Raji (cell line): ENCODE data around the gene BUB1B.

Source experiments
- POLR2A ChIP-seq: IDR thresholded peaks from 2 replicates; pipeline ENCODE4 v1.6.1; 2011; ENCODE audit warnings: low read depth, low read length, control low read depth; ENCODE audit not compliant: insufficient read depth

BUB1B gene

GRCh38 chr15:40136470-40137302, 24.2 kb upstream of the BUB1B start:
- no peak for TF ChIP-seq POLR2A

GRCh38 chr15:40137303-40138200, 23.3 kb upstream of the BUB1B start:
- TF ChIP-seq POLR2A, result no peak

DNA sequence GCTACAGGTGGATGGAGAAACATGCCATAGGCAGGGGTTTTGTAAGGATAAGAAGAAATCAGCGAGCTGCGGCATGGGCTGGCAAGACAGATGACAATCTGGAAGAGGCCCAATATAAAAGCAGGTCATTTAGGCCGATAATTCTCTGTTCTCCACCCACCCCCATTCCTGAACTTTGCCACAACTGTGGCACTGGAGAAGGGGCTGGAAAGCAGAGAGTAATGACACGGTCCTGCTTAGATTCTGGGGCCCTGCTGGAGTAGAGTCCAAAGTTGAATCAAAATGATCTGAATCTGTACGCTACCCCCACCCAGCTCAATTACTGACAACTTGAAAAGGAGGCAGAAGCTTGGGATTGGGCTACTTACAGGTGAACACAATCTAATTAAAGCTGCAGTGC, 18.4 kb upstream of the BUB1B start:
- TF ChIP-seq POLR2A, result no peak

- no peak for TF ChIP-seq POLR2A
Measured at GRCh38 chr15:40146037-40146436, 14.8 kb upstream of the BUB1B start.

DNA sequence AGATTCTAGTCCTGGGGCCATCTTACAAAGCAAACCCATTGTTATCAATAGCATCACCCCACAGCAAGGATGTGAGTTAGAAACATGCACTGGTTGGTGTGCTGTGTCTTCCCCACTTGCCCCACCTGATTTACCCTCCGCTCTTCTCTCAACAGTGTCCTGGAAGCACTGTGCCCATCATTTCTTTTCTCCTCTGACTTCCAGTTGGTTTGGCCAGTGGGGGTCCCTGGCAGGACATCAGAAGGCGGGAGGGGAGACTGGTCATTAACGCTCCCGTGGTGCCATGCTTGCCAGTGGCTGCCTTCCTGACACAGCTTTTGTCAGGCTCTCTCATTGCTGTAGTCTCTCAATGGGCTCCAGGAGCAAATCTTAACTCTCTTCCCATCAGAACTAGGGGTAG, 11.5 kb upstream of the BUB1B start:
- TF ChIP-seq POLR2A, result no peak

DNA sequence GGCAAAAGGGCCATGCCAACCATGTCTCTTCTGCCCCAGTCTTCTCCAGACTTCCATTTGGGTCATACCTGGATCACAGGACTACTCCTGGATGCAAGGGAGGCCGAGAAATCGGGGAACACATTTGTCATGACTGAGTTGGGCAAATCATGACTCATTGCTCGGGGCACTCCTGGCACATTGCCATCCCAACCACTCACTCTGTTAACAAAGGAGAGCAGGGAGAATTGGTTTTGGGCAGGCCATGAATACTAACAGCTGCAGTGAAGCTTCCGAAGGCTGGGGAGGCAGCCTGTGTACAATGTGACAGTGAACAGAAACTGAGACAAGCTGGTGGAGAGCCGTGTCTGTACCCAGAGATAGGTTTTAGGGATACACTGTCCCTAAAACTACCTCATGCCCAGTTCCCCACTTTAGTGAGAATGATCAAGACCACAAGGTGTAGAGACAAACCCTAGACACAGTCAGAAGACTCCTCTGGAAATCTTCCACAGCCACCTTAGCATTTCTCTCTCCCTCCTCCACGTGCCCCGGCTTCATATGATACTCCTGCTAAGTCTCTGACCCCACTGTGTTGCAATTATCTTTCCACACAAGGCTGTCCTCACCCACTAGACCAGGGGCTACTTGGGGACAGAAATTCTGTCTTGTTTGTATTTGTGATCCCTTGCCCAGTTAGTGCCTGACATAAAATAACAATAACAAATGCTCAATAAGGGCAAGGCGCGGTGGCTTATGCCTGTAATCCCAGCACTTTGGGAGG, 10.5 kb upstream of the BUB1B start:
- TF ChIP-seq POLR2A, result no peak

- no peak for TF ChIP-seq POLR2A
Measured at GRCh38 chr15:40151499-40151898, 9.4 kb upstream of the BUB1B start.

GRCh38 chr15:40151991-40152390, 8.9 kb upstream of the BUB1B start:
- TF ChIP-seq POLR2A, result no peak

DNA sequence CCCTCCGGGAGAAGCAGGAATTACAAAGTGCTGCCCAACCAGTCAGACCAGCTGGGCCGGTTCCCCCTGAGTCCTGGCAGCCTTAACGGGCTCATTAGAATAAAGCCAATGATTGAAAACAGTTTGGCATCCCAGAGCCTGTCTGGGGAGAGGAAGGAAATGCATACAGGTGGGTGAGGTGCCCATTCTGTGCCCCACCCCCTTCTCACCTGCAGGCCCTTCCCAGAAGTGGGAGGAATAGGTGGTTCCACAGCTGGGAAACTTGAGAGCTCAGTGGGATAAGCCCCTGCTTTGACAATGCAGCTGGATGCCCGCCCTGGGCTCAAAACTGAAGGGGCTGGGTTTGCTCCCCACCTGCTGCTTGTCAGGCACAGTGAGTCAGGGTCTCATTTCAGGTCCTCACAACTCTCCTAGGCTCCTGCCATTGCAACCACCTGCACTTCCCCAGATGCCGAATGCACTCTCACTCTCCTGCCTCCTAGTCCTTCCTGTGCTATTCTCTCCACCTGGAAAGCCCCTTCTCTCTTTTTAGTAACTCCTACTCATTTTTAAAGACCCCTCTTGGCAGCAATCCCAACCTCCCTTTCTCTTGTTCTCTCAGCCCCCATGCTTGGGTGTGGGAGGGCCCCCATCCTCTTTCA, 5.5 kb upstream of the BUB1B start:
- TF ChIP-seq POLR2A, result no peak

GRCh38 chr15:40157778-40158447, 3.0 kb upstream of the BUB1B start:
- TF ChIP-seq POLR2A, result no peak

- no peak for TF ChIP-seq POLR2A
Measured at GRCh38 chr15:40160021-40160420, 848 bp upstream of the BUB1B start.

DNA sequence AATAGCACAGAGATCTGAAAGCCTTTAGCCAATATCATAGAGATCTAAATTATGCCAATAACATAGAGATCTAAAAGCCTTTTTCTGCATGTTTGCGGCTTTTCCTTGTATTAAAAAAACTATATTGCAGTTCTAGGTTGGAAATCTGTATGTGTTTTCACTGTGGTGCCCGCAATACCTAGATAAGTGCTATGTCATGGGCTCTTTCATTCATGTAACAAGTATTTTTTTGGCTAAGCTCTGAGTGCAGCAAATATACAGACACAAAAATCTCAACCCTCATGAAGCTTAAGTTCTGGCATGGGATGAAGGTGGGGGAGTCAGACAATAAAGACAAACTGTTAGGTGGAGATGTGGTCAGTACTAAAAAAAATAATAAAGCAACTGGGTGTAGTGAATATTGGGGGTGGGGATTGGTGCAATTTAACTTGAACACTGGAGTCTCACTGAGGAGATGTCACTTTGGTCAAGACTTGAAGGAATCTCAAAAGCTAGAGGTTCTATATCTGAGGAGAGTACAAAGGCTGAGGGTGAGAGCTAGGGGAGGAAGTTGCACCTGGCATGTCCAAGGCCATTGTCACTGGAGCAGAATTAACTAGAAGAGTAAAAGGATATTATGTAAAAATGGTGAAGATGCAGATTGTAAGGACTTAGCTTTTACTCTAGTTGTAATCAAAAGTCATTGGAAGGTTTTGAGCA, 973 bp downstream of the BUB1B start:
- no peak for TF ChIP-seq POLR2A

GRCh38 chr15:40162552-40162951, 1.7 kb downstream of the BUB1B start:
- TF ChIP-seq POLR2A, result no peak
